ENCODE measurements around the gene CCDC188. TPM values are rescaled to one million over a fixed set of nuclear protein-coding genes. Genes with fewer than 3 reads are reported as not detected.

Gene CCDC188
- total RNA-seq, 1 experiment from 2014 or later, result not detected

- Histone ChIP-seq H3K27me3 (ENCODE audit: control insufficient read depth, insufficient read depth, low read length) (no peaks in the 10 kb centered on the region), H3K4me3 (ENCODE audit: low read depth in 2 of 2, low read length in 2 of 2) (no peak overlapping the region), H3K4me1 (ENCODE audit: control insufficient read depth, insufficient read depth, low read length) (no peaks in the 10 kb centered on the region), H3K36me3 (ENCODE audit: control insufficient read depth, insufficient read depth, low read length) (peaks cover 19% of the 10 kb centered on the region), H3K27ac (ENCODE audit: low read length) (no peak overlapping the region), H3K9me3 (ENCODE audit: control insufficient read depth, insufficient read depth, low read depth, low read length) (no peaks in the 10 kb centered on the region)
- in situ Hi-C loops (cut with HindIII; ENCODE audit: low pct_unique_long_range_greater_than_20kb, low sequenced_read_pairs), result no loop called here
- TF ChIP-seq REST (IDR thresholded peaks at IDR 0.05; ENCODE audit: insufficient read depth in 1 of 2, low read depth in 2 of 2, low read length in 1 of 2), result no peak
- TF ChIP-seq TCF7L2 (IDR thresholded peaks at IDR 0.05; ENCODE audit: low read depth, low read length), result no peak
- no peak for TF ChIP-seq POLR2AphosphoS5 (IDR thresholded peaks at IDR 0.05; ENCODE audit: low read depth, low read length)
- no peak for TF ChIP-seq CTCF (IDR thresholded peaks at IDR 0.05)
- TF ChIP-seq SIN3A (IDR thresholded peaks at IDR 0.05; ENCODE audit: borderline replicate concordance, insufficient read depth, low read depth, low read length), result no peak
- ATAC-seq, result no peak
- no peak for DNase-seq (ENCODE audit: low read depth, low spot score)
- intact Hi-C loops (cut with micrococcal nuclease; ENCODE audit: unreplicated experiment), result no loop called here
- ChIA-PET CTCF (no interaction called here), POLR2A (no interaction called here)
- BruUV-seq (replicated peaks), result no TSS peak
Observed at GRCh38 chr22:20099099-20099711, 51.6 kb downstream of the CCDC188 start.

Small RNA genes within 50 kb of the gene (microRNA-seq; reads per million reads assigned to microRNA genes)
- not detected for gene MIR6816 (ENCODE audit: unreplicated experiment)

Other genes starting within 250 kb of the CCDC188 start
- 108 TPM for gene COMT, start 209.3 kb downstream of the CCDC188 start, total RNA-seq (2021; ENCODE audit: unreplicated experiment)
- 29.5 TPM for gene TXNRD2, start 209.2 kb downstream of the CCDC188 start, total RNA-seq (2021; ENCODE audit: unreplicated experiment)
- gene ARVCF, start 134.2 kb downstream of the CCDC188 start, total RNA-seq (2021; ENCODE audit: unreplicated experiment), result 8.2 TPM
- gene TANGO2, start 129.9 kb downstream of the CCDC188 start, total RNA-seq (2021; ENCODE audit: unreplicated experiment), result 32.2 TPM
- 35.0 TPM for gene DGCR8, start 70.8 kb downstream of the CCDC188 start, total RNA-seq (2021; ENCODE audit: unreplicated experiment)
- 232 TPM for gene RANBP1, start 35.0 kb downstream of the CCDC188 start, total RNA-seq (2021; ENCODE audit: unreplicated experiment)
- gene TRMT2A, start 33.8 kb downstream of the CCDC188 start, total RNA-seq (2021; ENCODE audit: unreplicated experiment), result 66.7 TPM
- gene ZDHHC8, start 19.3 kb downstream of the CCDC188 start, total RNA-seq (2021; ENCODE audit: unreplicated experiment), result 79.0 TPM
- 16.3 TPM for gene RTN4R, start 117.3 kb upstream of the CCDC188 start, total RNA-seq (2021; ENCODE audit: unreplicated experiment)
- 43.5 TPM for gene DGCR6L, start 169.0 kb upstream of the CCDC188 start, total RNA-seq (2021; ENCODE audit: unreplicated experiment)
- 13.2 TPM for gene ZNF74, start 243.1 kb upstream of the CCDC188 start, total RNA-seq (2021; ENCODE audit: unreplicated experiment)